HG03439 (cell line): Measurements from ENCODE around the gene DUSP28.
"Not testable (repeated sequence)": the region's sequence is repeated elsewhere in the genome, so short reads cannot be mapped to it uniquely, and the experiment has no call there.

Experiments used
- ATAC-seq: cut with Tn5 transposase; IDR thresholded peaks from one replicate; pipeline ENCODE4 v1.9.1; 2021; ENCODE audit warnings: mild to moderate bottlenecking, moderate library complexity; ENCODE audit not compliant: unreplicated experiment

Gene DUSP28

DNA sequence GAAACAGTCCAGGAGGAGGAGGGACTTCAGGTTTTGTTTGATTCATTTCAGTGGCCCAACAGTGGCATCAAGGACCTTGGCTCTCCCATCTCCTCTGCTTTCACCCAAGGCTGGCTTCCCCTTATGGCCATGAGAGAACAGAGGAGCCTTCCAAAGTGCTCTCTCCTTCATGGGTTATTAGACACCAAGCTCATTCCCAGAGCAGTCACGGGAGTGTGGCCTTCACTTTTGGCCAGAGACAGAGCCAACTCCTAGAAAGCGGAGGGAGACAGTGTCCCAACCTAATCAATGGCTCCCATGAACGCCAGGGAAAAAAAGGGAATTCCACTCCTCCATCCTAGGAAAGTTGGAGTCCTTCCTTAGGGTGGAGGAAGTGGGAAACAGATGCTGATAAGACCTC lies 871 bp upstream of the DUSP28 start:
- no peak for ATAC-seq

DNA sequence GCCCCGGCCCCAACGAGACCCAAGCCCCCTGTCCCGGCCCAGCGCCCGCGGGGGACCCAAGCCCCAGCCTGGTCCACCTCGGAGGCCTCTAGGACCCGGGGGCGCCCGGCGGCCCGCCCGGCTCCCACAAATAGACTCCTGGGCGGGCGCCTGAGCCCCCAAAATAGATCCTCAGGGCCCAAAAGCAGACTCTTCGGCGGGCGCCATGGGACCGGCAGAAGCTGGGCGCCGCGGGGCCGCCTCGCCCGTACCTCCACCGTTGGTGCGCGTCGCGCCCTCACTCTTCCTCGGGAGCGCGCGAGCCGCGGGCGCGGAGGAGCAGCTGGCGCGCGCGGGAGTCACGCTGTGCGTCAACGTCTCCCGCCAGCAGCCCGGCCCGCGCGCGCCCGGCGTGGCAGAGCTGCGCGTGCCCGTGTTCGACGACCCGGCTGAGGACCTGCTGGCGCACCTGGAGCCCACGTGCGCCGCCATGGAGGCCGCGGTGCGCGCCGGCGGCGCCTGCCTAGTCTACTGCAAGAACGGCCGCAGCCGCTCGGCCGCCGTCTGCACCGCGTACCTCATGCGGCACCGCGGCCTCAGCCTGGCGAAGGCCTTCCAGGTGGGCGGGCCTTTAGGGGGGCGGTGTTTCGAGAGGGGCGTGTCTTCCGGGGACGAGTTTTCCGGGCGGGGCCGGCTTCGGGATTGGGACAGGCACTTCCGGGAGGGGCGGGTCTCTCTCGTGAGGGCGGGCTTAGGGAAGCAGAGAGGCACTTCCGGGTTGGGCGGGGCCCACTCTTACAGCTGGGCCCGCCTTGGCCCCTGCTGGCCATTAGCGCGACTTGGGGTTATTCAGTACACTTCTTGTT lies 545 bp downstream of the DUSP28 start:
- ATAC-seq = peak; percentile 51

DNA sequence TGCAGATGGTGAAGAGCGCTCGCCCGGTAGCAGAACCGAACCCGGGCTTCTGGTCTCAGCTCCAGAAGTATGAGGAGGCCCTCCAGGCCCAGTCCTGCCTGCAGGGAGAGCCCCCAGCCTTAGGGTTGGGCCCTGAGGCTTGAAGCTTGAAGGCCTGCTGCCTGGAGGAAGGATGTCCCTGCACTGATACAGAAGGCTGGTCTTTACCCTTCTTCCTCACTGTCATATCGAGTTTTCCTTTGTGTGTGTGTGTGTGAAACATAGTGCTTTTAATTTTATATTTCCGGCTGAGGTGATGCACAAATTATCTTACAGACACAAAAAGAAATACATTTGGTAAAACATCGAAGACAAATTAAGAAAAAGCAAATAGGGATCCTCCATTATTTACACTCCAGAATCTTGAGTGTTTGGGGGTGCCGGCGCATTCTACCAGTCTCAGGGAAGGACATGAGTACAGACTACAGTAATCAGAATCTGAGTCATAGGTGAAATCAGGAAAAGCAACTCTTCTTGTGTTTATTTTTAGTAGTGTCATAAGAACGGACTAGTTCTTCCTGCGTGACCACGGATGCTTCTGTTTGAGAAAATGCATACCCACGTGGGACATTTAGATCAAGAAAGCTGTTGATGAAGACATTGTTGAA lies 1.3 kb downstream of the DUSP28 start:
- no peak for ATAC-seq

DNA sequence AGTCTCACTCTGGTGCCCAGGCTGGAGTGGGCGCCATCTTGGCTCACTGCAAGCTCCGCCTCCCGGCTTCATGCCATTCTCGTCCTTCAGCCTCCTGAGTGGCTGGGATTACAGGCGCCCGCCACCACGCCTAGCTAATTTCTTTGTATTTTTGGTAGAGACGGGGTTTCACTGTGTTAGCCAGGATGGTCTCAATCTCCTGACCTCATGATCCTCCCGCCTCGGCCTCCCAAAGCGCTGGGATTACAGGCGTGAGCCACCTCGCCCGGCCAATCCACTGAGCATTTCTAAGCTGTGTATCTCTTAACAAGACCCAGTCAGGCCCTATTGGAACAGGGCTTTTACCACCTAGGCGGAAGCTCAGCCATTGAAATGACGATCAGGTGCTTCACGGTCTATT lies 3.1 kb downstream of the DUSP28 start:
- not testable (repeated sequence) for ATAC-seq

DNA sequence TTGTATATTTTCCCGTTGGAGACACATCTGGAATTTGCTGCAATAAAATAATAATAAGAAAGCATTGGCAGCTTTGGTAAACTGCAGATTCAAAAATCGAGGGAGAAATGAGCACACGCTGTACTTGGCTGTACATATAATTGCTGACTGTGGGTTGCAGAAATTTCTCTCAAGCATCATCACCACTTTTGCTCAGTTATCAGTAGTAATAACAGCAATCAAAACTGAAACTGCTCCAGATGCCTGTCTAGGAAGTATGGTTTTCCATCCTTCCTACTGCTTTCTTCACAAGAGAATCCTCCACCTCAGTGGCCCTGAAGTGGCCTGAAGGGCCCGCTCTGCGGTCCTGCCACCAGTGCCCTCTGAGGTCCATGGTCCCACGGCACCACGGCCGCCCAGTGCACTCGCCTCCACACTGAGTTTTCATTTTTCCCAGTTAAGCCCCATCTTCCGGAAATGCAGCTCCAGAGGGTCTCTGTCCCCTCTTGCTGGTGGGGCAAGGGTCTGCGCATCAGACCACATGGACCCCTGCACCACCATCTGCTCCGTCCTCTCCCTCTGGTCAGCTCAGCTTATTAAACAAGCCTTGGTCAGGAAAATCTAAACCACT lies 3.9 kb downstream of the DUSP28 start:
- no peak for ATAC-seq

DNA sequence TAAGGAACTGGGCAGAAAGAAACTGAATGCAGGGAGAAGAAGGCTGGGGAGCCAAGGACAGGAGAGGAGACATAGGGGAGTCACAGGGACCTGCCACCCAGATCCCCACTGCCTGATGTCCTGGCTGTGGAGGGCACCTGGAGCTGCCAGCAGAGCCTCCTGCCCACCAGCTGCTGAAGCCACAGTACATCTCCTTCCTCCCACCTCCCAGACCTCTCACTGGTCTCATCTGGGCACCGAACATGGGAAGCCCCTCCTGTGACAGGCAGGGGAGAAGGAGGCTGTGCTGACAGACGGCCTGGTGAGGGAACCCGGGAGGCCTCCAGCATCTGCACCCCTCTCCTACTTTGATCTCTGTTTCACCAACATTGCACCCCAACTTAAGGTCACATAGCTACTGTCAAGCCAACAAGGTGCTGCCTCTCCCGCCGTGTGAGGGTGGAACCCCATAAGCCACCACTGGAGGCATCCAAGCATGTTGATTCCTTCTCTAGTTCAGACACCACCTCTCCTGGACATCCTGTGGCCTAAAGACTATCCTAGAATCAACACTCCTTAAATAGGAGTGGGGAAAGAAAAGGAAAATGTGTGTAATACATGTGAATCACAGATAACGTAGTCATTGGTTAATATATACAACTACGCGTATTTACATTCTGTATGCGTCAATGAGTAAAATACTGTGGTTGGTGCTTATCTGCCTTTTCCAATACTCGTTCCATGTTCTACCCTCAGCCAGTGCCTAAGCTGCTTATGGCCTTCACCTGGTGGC lies 4.6 kb downstream of the DUSP28 start:
- ATAC-seq = no peak

DNA sequence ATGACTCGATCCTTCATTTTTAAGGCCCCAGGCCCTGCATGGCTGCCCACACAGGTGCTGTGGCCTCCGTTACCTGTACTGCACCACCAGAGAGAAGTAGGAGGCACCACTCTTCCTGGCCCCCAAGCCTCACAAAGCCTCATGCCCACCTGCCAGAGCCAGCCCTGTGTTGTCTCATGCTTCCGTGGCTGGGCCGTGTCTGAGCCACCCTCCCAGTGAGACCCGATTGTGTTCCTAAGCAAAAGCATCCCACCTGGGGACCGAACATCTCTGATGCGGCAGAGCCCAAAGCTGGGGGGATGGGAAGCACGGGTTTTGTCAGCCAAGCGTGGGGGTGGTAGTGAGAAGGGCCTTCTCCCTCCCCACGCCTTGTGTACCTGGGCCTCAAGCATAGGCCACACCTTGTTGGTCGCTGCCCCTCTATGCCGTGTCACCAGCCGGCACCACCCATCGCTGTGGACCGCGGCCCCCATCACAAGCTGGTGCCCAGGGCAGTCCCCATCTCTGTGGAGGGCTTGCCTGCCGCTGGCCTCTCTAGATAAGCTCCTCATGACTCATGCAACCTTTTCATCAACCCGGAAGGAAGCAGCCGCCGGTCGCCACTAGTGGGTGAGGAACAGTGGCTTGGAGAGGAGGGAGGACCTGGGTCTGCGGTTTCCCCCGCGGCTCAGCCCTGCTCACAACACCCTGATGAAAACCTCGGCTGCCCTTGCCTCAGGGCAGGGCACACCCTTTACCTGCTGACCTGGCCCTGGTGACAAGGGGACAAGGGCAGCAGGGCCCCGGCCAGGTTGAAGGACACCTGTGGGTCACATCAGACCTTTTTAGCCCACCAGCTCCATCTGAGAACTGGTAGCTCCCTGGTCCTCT lies 5.4 kb downstream of the DUSP28 start:
- peak; percentile 32 for ATAC-seq

DNA sequence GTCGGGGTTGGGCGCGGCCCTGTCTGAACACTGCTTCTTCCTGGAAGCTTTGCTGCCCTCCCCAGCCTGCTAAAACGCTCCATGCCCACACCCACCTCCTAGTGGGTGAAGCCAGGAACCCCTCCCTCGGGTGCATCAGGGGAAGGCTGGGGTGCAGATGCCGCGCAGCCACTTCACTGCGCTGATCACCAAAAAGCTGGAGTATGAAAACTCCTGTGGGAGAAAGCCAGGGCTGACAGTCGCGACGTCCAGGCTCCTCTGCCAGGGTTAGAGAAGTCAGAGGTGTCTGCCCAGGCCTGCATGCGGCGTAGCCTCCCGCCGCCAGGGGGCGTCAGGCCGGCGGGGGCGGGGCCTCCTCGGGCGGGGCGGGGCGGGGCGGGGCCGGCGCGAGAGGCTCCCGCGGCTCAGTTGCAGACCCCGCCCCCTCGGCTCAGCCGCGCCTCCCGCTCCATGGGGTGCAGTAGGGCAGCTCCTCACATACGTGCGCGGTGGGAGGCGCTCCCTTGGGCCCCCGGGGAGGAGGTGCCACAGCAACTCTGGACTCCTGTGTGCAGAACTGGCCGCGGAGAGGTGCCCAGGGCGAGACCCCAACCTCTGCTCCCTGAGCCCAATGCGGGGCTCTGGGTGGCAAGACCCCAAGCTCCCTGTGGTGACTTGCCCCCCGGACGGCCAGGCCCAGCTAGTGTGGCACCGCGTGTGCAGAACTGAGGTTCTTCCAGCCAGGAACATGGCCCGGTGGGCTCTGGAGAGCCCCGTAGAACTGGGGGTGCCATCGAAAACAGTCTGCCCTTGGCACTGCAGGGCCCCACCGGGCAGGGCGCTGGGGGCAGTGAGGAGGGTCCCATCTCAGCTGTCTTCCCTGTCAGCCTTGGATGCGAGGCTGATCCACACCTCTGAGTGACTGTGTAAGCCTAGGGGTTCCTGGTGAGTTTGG lies 6.3 kb downstream of the DUSP28 start:
- peak; percentile 49 for ATAC-seq

DNA sequence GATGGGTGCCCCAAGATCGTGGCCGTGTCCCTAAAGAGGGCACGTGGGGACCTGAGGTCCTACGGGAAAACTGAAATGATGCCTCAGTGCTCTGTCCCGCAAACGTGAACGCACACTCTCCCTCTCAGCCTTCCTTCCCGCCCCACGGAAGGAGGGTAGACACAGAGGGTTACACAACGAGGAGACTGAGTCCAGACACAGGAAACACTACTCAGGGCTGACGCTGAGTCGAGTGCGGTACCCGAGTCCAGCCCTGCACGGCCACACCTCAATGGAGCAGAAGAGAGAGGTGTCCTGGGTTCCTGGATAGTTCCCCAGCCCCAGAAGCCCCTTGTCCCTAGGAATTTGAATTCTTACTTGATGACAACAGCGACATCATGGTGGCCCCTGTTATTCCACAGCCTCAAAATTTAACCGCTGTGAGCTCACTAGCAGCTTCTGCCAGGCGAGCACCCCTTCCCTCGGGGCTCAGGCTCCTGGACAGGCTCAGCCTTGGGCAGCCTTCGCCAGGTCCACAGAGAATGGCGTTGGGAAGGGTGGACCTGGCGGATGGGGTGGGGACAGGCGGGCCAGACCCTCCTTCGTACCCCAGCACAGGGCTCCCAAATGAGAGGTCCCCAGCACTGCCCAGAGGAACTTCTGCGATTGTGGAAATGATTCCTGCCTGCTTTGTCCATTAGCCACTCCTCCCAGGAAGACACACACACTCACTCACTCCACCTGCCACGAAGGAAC lies 7.1 kb downstream of the DUSP28 start:
- no peak for ATAC-seq

DNA sequence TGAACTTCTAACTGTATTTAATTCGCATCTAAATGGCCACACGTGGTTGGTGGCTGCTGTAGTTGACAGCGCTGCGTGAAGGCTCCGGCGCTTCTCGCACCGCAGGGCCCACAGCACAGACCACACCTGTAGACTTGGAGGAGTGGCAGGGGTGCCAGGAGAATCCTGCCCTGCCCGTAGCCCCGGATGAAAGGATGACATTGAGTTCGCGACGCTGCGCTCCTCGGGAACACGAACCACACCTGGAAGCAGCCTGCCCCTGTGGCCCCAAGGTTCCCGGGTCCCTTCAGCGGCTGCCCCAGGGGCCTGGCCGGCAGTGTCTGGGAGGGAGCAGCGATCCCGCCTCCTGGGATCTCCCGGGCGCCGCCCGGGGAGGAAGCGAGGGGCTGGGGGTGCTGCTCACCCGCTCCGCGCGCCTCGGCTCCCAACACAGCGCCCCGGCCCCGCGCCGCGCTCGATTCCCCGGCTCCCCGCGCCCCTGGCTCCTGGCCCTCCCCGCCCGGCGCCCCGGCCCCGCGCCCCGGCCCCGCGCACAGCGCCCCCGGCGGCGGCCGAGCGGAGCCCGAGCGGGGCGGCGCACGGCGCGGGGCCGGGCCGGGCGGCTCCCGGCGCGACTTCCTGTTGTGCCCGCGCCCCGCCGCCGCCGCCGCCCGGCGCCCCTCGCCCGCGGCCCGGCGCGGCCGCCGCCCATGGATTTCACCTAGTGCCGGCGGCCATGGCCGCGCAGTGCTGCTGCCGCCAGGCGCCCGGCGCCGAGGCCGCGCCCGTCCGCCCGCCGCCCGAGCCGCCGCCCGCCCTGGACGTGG lies 7.9 kb downstream of the DUSP28 start, which contains the start of gene RNPEPL1:
TSS of gene RNPEPL1 (plus strand) at position 613 of the 806 bp plus-strand sequence. CDS start at position 716, 103 bp downstream.
- ATAC-seq = no peak

DNA sequence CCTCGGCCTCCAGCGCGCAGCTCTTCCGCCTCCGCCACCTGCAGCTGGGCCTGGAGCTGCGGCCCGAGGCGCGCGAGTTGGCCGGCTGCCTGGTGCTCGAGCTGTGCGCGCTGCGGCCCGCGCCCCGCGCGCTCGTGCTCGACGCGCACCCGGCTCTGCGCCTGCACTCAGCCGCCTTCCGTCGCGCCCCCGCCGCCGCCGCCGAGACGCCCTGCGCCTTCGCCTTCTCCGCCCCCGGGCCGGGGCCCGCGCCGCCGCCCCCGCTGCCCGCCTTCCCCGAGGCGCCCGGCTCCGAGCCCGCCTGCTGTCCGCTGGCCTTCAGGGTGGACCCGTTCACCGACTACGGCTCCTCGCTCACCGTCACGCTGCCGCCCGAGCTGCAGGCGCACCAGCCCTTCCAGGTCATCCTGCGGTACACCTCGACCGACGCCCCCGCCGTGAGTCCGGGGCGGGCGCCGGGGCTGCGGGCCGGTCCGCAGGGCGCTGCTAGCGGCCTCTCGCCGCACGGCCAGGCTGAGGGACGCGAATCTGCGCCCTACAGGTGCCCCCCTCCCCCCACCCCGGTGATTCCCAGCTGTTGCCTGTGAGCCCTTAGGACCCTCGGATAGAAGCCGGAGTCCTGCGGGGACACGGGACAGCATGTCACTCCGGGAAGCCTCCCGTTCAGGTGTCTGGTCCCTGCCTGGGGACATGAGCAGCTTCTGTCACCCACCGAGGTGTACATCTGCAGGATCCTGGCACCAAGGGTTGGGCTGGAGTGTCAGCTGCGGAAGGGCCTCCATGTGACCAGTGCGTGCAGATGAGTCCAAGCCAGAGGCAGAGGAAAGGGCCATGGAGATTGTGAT lies 8.7 kb downstream of the DUSP28 start:
- no peak for ATAC-seq

DNA sequence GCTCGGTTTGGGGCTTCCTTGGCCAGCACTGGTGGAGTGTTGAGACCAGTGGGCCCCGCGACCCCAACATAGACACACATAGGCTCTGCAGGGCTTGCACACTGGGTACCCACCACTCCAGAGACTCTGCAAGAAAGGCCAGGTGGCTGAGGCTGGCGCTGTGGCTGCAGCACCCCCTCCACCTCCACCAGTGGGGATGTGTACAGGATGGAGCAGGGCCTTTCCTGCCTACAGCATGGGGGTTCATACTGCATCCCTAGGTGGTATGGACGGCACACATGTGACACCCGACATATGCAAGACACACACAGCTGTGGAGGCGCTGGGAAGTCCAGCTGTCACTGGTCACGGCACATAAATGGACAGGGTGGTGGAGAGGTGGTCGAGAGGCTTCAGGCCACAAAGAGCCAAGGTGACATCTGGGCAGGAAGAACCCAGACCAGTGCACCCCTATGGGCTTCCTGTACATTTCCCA lies 9.4 kb downstream of the DUSP28 start:
- ATAC-seq = no peak

DNA sequence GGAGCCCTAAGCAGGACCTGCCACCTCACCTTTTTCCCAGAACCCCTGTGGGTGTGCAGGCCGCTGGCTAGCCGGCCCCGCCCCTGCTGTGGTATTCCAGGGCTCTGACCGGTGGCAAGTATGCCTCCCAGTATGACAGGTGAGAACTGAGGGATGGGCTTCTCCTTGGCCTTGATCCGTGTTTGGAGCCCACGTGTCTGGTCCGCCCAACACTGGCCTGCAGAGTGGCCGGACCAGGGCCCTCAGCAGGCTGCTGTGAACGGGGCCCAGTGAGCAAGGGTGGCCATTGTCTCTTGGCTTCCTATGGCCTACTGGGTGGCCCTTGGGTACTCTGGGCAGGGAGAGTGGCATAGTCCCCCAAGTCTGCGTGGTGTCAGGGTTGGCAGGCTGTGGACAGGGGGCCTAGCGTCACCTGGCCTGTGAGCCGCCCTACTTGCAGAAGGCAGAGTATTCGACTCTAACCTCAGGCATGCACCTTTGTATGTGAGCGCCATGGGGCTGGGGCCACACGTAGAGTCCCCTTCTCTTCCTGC lies 9.9 kb downstream of the DUSP28 start:
- no peak for ATAC-seq

DNA sequence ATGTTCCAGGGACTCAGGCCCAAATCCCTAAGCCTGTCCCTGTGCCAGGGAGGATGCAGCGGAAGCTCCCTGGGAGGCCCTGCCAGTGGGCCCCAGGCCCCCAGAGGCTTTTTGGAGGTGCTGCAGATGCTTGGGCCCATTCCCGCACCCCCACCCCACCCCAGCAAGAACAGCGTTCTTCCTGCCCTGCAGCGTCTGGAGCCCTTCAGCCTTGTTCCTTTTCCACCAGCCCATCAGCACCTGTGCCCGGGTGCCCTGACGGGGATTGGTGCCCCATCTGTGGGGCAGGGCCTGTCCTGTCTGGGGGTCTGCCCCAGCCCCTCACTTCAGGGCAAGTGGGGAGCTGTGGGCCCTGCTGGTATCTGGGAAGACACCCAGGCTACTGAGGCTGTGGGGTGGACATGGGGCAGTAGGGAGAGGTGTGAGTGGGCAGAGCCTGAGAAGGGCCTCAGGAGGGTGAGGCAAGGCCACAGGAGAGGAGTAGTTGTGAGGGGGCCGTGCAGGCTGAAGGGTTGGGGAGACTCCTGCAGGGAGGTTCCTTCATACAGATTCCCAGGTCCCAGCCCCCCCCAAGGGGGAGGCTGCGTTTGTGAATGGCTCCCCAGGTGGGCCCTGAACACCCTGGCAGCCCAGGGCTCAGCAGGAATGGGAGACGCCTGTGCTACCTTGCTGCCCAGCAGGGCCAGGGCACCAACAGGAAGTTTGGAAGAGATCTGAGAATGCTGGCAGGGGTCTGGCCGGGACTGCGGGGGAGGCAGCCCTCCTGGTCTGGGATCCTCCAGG lies 10.6 kb downstream of the DUSP28 start:
- ATAC-seq = no peak

DNA sequence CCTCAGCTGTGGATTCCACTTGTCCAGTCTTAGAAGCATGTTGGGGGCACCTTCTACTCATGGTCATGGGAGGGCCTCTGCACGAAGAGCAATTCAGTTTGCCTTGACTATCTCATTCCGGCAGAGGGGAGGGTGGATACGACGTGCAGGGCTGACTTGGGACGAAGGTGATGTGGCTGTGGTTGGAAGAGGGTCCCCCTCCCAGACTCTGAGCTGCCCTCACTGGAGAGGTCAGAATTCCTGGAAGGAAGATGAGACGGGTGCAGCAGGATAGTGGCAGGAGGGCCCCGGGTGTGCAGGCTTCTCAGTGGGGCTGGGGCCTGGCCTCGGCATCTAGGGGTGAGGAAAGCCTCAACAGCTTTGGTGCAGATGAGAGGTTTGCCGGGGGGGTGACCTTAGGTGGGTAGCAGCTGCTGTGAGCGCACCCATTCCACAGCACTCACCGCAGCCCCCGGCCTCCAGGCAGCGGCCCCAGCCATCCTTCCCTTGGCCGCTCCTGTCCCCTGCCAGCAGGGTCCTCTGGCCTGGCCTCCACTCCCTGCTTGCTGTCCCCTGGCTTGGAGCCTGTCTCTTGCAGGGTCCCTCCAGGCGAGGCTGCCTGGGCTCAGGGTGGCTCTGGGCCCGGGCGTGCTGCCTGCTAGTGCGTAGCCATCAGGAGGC lies 11.3 kb downstream of the DUSP28 start:
- ATAC-seq = no peak
